ENCODE measurements around the gene MEGF11. TPM values are rescaled to one million over a fixed set of nuclear protein-coding genes. Genes with fewer than 3 reads are reported as not detected.

Gene MEGF11
- total RNA-seq, 2 donors from 2014 or later = not detected

GRCh38 chr15:65985387-65985786 lies 268.2 kb downstream of the MEGF11 start:
- no peak overlapping the region for H3K27ac ChIP-seq
- intact Hi-C loops (cut with DNase I) = no loop called here
- 76% methylated on average over 5 of the region's 5 CpGs for WGBS
- H3K27me3 ChIP-seq (replicated peaks; ENCODE audit: insufficient read depth) = peaks cover 4% of the 10 kb centered on the region
- DNase-seq (ENCODE audit: low spot score) = no peak
- no peaks in the 10 kb centered on the region for H3K36me3 ChIP-seq
- H3K9me3 ChIP-seq = no peaks in the 10 kb centered on the region
- H3K4me3 ChIP-seq = no peak overlapping the region
- TF ChIP-seq POLR2AphosphoS5 (IDR thresholded peaks at IDR 0.05) = no peak
- TF ChIP-seq POLR2A (IDR thresholded peaks at IDR 0.05) = no peak
- TF ChIP-seq CTCF (IDR thresholded peaks at IDR 0.05) = no peak
- H3K4me1 ChIP-seq (replicated peaks) = peaks cover 3% of the 10 kb centered on the region

GRCh38 chr15:65982627-65983322 lies 270.8 kb downstream of the MEGF11 start:
- H3K27me3 ChIP-seq (replicated peaks; ENCODE audit: insufficient read depth) = peaks cover 4% of the 10 kb centered on the region

GRCh38 chr15:65981837-65982626 lies 271.5 kb downstream of the MEGF11 start:
- Histone ChIP-seq H3K4me3 (peak overlapping the region in 1 of 2 donors; percentile 8), H3K9me3 (no peaks in the 10 kb centered on the region), H3K27ac (no peak overlapping the region), H3K27me3 (replicated peaks; ENCODE audit: insufficient read depth) (peaks cover 4% of the 10 kb centered on the region), H3K4me1 (replicated peaks) (peaks cover 3% of the 10 kb centered on the region), H3K36me3 (no peaks in the 10 kb centered on the region)
- 11% methylated on average over 32 of the region's 42 CpGs for WGBS
- intact Hi-C loops (cut with DNase I) = loop anchor here (2.0 kb wide), 1 partner anchor 305 kb away; no protein-coding TSS in a partner anchor
- no peak for DNase-seq (ENCODE audit: low spot score)
- no peak for TF ChIP-seq POLR2A (IDR thresholded peaks at IDR 0.05)
- no peak for TF ChIP-seq CTCF (IDR thresholded peaks at IDR 0.05)
- no peak for TF ChIP-seq POLR2AphosphoS5 (IDR thresholded peaks at IDR 0.05)

More at GRCh38 chr15:65982627-65983322, 270.8 kb downstream of the MEGF11 start:
- DNase-seq (ENCODE audit: low spot score) = no peak
- intact Hi-C loops (cut with DNase I) = no loop called here
- H3K4me1 ChIP-seq (replicated peaks) = peaks cover 3% of the 10 kb centered on the region
- H3K36me3 ChIP-seq = no peaks in the 10 kb centered on the region
- H3K27ac ChIP-seq = no peak overlapping the region
- H3K4me3 ChIP-seq = no peak overlapping the region
- H3K9me3 ChIP-seq = no peaks in the 10 kb centered on the region
- no peak for TF ChIP-seq POLR2AphosphoS5 (IDR thresholded peaks at IDR 0.05)
- WGBS = 35% methylated on average over 9 of the region's 9 CpGs

GRCh38 chr15:65980824-65981456 lies 272.6 kb downstream of the MEGF11 start:
- DNase-seq (ENCODE audit: low spot score) = peak; percentile 30
- Histone ChIP-seq H3K4me3 (no peak overlapping the region), H3K27me3 (replicated peaks; ENCODE audit: insufficient read depth) (peaks cover 4% of the 10 kb centered on the region), H3K27ac (no peak overlapping the region), H3K4me1 (replicated peaks) (peaks cover 3% of the 10 kb centered on the region), H3K36me3 (no peaks in the 10 kb centered on the region), H3K9me3 (no peaks in the 10 kb centered on the region)
- 80% methylated on average over 5 of the region's 5 CpGs for WGBS
- intact Hi-C loops (cut with DNase I) = loop anchor here (2.0 kb wide), 1 partner anchor 306 kb away; no protein-coding TSS in a partner anchor
- TF ChIP-seq POLR2A (IDR thresholded peaks at IDR 0.05) (no peak), CTCF (IDR thresholded peaks at IDR 0.05) (peak; percentile 16 to 60 (median 50)), POLR2AphosphoS5 (IDR thresholded peaks at IDR 0.05) (no peak)

- no peak overlapping the region for H3K4me3 ChIP-seq
- 56% methylated on average over 2 of the region's 2 CpGs for WGBS
- peaks cover 3% of the 10 kb centered on the region for H3K4me1 ChIP-seq (replicated peaks)
- H3K36me3 ChIP-seq = no peaks in the 10 kb centered on the region
- no peak for TF ChIP-seq POLR2AphosphoS5 (IDR thresholded peaks at IDR 0.05)
- TF ChIP-seq POLR2A (IDR thresholded peaks at IDR 0.05) = no peak
- no peaks in the 10 kb centered on the region for H3K9me3 ChIP-seq
- intact Hi-C loops (cut with DNase I) = loop anchor here (2.0 to 10.0 kb wide), 2 partner anchors 225 to 307 kb away; no protein-coding TSS in a partner anchor
- no peak for DNase-seq (ENCODE audit: low spot score)
- H3K27ac ChIP-seq = no peak overlapping the region
- peaks cover 4% of the 10 kb centered on the region for H3K27me3 ChIP-seq (replicated peaks; ENCODE audit: insufficient read depth)
These were observed 273.7 kb downstream of the MEGF11 start for GRCh38 chr15:65979837-65980236.
